GM19467 (cell line): ENCODE data around the gene TERT.

Experiments used
- ATAC-seq: cut with Tn5 transposase; IDR thresholded peaks from one replicate; pipeline ENCODE4 v1.9.1; 2021; ENCODE audit warnings: mild to moderate bottlenecking, moderate library complexity; ENCODE audit not compliant: unreplicated experiment

The TERT gene

DNA sequence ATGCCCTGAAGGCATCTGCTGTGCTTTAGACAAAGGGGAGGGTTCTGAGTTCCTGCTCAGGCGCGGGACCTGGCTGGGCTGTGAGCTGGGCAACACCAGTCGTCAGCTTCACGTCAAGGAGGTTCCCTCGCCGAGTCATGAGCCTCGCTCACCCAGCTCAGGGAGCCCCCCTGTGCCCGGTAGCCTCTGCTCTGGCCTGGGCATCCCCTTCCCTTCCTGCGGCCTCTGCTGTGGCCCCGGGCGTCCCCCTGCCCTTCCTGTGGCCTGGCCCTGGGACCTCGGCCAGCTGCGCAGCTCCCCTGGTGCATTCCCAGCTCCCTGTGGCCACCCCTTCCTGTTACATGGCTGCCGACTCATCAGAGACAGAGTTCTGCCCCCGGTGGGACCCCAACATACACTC is 29.8 kb downstream of the TERT start:
- no peak for ATAC-seq

DNA sequence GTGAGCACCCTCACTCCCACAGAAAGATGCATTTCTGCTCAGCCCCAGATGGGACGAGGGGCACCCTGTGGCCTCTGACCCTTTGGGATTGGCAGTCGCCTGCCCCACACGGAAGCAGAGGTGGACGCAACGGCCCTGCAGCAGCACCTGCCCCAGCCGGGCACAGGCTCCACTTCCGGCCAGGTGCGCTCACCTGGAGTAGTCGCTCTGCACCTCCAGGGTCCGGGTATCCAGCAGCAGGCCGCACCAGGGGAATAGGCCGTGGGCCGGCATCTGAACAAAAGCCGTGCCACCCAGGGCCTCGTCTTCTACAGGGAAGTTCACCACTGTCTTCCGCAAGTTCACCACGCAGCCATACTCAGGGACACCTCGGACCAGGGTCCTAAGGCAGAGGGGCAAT is 30.7 kb downstream of the TERT start:
- no peak for ATAC-seq

DNA sequence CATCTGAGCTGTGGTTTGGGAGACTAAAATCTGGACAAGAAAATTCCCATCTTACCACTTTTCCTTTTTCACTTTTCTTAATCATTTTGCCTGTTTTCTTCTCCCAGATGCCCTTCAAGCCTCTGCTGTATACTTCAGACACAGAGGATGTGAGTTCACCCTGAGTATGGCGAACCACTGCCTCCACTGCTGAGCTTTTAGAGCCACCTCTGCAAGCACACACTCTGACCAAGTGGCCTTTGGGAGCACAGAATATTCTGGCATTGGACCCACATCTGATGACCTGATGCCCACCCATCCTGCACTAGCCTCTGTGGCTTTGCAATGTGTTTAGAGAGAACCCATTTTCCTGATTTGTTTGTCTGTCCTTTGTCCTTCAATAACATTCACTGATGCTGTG is 32.5 kb downstream of the TERT start:
- ATAC-seq, result no peak

DNA sequence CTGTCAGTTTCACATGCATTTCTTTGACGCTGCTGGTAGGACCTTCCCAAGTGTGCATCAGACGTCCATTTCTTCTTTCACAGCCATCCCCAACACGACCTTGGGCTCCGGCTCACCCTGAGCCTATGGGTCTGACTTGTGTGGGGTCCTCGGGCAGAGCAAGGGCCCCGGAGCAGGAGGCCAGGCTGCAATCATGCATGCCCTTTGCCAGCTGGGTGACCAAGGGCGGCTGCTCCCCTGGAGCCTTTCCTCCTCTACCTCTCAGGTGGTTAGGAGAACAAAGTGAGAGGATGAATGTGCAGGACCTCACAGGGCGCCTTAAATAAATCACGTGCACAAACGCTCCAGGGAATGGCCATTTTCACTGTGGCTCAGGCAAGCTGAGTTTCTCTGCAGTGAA is 33.2 kb downstream of the TERT start:
- ATAC-seq, result no peak

DNA sequence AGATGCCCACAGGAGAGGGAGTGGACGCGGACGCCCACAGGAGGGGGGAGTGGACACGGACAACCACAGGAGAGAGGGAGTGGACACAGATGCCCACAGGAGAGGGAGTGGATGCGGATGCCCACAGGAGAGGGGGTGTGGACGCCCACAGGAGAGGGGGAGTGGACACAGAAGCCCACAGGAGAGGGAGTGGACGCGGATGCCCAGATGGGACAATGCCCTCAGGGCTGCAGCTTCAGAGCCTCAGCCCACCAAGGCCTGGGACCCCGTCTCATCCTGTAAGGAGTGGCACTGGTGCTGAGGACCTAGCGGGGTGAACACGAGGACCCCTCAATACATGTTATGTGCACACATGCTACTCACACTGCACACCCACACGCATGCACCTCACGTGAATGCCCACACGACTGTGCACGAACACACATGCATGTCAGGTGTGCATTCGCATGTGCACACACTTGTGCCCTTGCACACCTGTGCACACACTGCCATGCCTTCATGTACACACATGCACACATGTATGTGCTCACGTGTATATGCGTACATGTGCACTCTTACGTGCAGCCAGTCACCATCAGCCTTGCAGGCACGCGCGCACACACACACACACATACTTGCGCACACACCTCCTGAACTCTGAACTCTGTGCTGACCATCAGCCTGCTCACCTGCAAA is 34.9 kb downstream of the TERT start:
- ATAC-seq, result no peak

DNA sequence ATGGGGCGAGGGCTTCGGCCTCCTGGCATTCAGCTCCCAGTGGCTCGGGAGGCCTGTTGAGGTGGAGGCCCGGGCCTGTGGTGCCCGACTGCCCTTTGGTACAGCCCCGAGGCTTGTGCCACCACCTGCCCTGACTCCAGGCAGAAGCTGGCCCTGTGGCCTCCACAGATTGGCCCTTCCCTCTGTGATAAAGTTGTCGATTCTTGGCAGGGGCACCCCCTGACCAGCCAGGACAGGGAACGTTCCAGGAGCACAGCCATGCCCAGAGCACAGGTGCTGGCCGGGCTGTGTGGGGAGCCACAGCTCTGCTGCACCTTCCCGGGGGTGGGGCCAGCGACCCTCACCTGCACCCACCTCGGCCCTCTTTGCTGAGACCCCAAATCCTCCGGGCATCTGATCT is 37.0 kb downstream of the TERT start:
- no peak for ATAC-seq

DNA sequence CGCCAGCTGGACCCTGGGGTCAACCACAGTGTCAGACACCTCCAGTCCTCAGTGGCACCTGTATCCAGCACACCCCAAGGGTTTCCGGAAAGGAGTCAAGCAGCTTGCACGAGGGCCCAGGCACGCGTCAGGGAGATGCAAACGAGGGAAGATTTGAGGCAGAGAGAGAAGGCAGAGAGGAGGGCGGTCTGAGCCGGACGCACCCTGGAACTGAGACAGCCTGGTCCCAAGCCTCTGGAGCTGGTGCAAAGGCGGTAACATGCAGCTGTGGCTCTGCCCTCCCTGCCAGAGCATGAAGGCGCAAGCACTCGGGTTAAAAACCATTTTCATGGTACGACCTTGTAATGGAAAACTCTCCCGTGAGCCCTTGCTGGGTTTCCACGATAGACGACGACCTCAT is 37.5 kb downstream of the TERT start:
- ATAC-seq, result no peak

DNA sequence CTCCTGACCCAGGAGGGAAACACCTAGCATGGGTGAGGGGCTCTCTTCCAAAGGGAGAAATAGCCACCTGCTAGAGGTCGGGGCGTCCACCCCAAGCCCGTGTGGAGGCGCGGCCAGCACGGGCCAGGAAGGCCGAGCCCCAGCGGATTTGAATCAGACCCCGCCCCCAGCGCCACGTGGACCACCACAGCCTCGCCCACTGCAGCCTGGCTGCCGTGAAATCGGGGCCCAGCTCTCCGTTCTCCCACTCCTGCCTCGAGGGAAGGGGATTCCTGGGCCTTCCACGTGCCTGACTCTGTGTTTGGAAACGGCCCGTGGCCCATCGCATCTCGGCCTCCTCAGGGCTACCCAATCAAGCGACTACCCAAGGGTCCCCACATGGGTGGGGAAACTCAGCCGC is 38.1 kb downstream of the TERT start:
- ATAC-seq, result no peak

DNA sequence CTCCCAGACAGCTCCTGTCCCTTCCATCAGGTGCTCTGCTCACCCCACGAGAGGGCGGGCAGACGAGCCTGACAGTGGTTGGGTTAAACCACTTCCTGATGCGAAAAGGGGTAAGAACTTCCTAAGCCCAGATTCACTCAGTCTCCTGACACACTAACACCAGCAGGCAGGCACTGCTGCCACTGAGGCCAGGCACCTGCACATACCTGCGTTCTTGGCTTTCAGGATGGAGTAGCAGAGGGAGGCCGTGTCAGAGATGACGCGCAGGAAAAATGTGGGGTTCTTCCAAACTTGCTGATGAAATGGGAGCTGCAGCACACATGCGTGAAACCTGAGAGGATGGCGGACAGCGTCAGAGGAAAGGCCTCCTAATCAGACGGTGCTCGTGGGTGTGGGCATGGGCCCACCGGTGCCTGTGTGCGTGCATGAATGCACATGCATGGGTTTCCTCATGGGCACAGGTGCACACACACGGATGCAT is 39.7 kb downstream of the TERT start:
- no peak for ATAC-seq

DNA sequence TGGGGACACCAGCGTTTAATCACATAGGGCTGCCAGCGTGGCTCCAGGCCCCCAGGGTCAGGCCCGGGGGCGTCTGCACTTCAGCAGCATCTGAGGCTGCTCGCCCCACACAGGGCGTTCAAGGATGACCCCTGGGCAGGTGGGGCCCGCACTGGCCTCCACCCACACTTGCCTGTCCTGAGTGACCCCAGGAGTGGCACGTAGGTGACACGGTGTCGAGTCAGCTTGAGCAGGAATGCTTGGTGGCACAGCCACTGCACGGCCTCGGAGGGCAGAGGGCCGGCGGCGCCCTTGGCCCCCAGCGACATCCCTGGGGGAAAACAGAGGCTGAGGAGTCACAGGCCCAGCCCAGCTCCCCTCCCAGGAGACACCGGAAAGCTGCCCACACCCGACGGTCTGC is 40.7 kb downstream of the TERT start:
- ATAC-seq, result no peak

DNA sequence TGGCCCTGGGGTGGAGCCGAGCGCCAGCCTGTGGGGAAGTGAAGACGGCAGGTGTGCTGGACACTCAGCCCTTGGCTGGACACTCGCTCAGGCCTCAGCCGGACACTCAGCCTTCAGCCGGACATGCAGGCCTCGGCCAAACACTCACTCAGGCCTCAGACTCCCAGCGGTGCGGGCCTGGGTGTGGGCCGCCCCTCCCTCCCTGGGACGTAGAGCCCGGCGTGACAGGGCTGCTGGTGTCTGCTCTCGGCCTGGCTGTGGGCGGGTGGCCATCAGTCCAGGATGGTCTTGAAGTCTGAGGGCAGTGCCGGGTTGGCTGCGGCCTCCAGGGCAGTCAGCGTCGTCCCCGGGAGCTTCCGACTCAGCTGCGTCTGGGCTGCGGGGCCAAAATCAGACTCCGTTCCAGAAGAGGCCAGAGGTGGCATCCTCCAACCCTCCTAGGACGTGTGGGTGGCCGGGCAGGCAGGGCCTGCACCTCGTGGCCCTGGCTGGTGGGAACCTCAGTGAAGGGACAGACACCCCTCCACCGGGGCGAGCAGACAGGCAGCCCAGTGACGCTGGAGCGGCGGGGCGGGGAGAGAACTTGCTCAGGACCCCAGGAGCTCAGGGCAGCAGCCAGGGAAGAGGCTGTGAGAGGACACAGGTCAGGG is 41.3 kb downstream of the TERT start:
- ATAC-seq, result no peak

DNA sequence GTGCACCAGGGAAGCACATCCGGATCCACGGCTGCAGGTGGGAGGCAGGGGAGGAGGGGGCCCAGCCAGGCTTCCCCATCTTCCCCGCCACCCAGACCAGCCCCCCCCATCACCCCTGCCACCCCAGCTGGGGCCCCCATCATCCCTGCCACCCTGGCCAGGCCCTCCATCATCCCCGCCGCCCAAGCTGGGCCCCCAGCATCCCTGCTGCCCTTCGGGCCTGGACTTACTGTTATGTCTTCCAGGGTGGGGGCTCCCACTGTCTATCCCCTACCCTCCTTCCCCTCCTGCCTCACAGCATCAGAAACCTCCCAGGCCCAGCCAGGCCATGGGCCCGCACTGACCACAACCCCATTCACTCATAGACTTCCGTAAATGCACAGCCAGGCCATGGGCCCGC is 42.2 kb downstream of the TERT start:
- no peak for ATAC-seq

DNA sequence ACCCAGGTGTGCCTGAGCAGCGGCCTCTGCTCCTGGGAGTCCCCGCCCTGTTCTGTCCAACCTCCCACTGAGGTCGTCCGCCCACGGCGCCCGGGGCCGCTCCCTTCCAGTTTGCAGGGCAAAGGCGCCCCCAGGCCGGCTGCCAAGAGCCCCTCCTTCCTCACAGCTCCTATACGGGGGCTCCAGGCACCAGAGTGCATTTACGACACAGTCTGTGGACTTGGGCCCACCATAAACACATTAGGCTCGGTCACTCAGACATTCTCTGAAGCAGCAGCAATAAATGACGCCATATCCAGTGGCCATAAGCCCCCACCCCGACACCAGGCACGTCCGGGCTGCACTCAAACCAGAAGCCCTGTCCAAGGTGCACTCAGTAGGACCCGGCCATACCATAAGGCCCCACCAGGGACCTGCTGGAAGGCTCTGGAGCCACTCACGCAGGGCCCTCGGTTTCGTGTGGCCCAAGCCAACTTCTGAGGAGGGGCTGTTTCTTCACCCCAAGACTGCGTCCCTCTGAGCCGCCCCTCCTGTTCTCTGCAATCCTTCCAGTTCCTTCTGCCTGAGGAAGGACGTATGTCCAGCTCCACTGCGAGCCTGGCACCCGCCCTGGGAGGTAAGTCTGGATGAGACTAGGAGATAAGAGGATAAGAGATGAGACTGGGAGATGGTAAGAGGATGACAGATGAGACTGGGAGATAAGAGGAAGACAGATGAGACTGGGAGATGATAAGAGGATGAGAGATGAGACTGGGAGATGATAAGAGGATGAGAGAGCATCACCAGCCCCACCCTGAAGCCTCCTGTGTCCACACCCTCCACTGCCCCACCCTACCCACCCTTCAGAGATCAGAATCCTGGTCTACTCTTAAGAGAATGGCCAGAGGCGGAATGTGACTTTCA is 42.9 kb downstream of the TERT start:
- ATAC-seq, result no peak

DNA sequence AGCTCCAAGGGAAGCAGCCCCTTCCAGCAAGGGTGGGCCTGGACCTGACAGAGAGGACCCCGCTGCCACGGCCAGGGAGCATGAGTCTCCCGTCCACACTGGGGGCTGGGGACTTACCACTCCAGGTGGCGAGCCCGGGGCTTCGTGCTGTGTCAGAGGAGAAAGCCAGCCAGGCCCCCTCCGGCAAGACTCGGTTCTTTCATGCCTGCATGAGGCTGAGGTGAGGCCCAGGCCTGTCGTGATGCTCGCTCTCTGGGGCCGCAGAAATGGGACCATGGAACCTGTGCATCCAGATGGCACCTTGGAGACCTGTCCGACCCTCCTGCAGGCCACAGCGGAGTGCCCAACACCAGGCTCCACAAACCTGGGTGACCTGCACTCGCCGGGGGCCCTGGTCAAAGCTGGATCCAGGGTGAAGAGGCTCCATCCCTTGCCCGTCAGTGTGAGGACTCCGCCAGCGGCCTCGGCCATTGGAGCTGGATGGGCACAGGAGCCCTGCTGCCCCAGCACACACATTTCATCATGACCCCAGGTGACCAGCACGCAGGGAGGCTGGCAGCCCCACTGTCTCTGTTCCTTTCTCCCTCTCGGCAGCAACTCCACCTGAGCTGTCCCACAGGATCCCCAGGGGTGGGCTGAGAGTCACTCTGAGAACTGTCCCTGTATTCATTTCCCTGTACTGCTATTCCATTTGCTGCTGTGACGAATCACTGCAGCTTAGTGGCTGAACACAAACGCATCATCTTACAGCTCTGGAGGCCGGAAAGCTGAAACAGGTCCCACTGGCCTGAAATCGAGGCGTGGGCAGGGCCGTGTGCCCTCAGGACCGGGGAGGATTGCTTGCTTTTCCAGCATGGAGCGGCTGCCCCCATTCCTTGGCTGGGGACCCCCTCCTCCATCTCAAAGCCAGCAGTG is 45.2 kb downstream of the TERT start:
- ATAC-seq, result no peak

DNA sequence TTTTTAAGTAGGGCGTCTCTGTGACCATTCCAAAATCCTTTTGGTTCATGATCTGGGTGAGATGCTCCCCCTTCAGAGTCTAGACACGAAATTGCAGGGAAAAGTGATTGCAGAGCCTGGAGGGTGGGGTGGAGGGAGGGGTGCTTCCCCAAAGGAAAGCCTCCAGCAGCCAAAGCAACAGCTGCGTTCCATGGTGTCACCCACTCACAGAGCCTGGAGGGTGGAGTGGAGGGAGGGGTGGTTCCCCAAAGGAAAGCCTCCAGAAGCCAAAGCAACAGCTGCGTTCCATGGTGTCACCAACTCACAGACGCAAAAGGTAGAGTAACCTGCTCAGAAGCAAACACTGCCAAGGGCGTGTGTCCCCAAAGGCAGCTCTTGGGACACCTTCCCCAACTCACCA is 47.1 kb downstream of the TERT start:
- no peak for ATAC-seq

DNA sequence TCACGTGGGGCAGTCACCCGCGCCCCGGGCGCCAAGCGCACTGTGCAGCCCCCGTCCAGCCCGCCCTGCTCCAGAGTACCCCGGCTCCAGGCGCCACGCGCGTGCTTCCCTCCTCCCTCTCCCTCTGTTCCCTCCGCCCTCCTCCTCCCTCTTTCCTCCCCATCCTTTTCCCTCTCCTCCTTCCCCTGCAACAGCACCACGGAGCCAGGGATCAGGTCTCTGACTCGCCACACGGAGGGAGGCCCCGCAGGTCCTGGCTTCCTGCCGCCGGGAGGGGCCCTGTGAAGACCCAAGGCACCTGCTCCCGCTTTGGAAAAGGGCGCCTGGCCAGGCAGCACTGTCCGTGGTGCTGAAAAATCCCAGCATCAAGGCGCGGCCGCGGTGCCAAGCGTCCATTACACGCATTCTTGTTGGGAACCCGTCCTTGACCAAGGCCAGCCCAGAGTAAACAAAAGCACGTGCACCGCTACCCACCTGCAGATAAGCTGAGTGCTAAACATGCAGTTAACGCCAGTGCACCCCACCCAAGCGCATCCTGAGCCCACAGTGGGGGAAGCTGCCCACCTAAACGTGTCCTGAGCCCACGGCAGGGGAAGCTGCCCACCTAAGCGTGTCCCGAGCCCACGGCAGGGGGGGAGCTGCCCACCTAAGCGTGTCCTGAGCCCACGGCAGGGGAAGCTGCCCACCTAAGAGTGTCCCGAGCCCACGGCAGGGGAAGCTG is 48.0 kb downstream of the TERT start:
- ATAC-seq, result no peak

DNA sequence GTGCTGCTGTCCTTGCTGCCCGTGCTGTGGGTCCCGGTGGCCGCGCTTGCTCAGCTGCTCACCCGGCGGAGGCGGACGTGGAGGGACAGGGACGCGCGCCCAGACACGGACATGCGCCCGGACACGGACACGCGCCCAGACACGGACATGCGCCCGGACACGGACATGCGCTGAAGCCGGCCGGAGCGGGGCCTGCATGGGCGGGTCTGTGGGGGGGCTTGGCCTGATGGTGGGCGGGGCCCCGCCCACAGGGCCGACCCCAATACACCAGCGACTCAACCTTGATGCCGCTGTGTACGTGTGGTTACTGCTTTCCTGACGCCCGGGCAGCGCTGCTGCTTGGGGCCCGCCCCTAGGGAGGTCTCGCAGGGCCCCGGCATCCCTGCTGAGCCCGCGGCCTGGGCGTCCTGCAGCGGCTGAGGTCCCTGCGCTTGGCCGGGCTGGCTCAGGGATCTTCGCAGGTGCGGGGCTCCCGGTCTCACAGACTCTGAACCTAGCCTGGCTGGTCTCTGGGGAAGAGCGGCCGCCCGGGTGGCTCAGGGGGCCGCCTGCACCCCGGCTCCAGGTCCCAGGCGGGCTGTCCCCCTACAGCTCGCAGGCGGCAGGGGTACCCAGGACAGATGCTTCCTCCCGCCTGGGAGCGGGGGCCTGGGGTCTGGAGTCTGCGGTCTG is 48.8 kb downstream of the TERT start:
- ATAC-seq, result no peak

DNA sequence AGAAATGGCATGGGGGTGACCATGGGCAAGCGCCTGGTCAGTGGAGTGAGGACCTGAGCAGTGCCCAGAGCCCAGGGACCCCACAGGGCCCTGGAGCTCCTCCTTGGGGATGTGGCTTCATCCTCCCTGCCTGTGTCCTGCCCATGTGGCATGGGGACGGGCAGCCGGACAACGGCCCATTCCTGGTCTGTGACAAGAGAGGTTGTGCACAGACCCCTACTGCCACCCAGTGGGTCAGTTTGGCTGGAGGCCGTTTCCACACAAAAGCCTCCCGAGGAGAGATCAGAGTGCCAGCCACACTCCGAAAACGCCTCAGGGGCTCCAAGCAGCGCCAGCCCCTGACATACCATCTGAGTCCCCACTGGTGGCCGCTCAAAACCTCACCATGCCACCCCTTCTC is 49.9 kb downstream of the TERT start:
- ATAC-seq, result no peak

DNA sequence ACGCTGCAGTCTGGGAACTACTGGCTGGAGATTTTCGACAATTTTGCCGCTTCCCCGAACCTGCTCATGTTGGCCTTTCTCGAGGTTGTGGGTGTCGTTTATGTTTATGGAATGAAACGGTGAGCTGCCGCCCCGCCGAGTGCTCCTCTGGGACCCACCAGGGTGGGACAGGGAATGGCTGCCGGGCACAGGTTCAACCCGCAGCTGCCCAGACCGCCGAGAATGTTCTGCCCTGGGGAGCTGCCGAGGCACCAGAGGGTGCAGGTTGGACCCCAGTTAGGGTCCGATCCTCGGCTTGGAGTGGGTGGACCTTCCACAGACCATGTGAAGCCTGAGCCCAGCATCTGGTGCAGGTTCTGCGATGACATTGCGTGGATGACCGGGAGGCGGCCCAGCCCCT is 50.6 kb downstream of the TERT start:
- ATAC-seq, result no peak
